GM19238 (cell line): ENCODE results near the gene CRLF1.
A peak's percentile ranks its signal among the peaks of the same experiment; 100 is the strongest.

Source experiments
- DNase-seq: peaks from one replicate; pipeline ENCODE4 v3.0.0; 2011; ENCODE audit warnings: low spot score; ENCODE audit not compliant: insufficient read length

CRLF1 gene

GRCh38 chr19:18636183-18636968 lies 29.8 kb upstream of the CRLF1 start:
- peak; percentile 97 for DNase-seq

DNA sequence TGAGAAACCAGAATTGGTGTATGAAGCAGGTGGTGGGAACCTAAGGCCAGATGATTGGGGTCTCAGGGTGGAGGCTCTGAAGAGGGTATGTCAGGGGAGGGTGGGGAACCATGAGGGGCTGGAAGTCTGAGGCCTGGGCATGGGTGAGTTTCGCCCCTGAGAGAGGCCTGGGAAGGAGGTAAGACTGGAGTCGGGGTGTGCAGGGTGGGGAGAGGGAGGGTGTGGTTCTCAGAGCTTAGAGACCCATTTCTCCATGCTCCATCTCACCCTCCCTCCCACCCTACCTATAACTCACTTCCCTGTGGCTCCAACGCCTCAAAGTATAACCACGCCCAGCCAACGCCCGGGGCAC lies 29.2 kb upstream of the CRLF1 start:
- no peak for DNase-seq

DNA sequence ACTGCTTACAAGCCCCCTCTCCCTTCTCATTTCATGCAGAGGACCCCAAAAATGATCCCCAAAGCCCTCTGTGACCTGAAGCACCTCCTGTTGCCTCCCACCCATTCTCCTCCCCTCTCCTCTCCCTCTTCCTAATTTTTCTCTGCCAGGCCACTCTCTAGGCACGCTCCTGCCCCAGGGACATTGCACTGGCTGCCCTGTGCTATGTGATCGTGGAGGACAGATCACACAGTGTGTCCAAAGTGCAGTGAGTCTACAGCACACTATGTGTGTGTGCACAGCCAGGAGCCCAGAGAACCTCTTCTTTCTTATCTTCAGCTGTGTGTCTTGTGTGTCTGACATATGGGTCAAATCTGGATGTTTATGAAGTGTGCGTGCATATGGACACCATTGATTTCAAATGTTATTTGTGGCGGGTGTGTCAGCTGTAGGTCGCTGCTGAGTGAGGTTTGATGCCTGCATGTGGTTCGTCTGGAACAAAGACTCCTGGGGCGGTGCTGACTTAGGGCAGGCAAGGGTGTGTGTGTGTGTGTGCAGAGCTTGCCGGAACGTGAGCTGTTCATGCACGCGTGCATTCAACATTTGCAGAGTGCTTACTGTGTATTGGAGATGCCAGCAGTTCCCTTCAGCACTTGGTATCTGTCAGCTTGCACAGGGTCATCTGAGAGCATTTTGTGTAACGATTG lies 28.2 kb upstream of the CRLF1 start:
- DNase-seq: no peak

GRCh38 chr19:18633321-18633720 lies 26.7 kb upstream of the CRLF1 start:
- DNase-seq: no peak

GRCh38 chr19:18629166-18630088 lies 22.8 kb upstream of the CRLF1 start:
- DNase-seq: no peak

DNA sequence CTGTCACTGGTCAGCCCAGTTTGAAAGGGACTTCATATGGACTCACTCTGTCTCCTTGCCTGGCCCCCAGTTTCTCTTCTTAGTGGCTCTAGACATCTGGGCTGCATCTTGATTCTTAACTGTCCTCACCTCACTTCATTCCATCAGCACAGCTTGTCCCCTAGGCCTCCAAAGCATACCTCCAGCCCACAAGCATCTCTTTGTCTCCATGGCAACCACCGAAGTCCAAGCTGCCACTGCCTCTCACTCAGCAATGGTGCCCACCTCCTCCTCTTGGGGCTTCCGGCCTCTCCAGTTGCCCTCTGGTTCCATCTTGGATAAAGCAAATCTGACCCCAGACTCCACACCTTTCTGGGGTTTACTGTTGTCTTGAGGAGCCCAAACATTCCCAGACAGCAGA lies 20.3 kb upstream of the CRLF1 start:
- no peak for DNase-seq

- no peak for DNase-seq
These were observed 14.3 kb upstream of the CRLF1 start for GRCh38 chr19:18620902-18621301.

GRCh38 chr19:18620311-18620710 lies 13.7 kb upstream of the CRLF1 start:
- DNase-seq: no peak

GRCh38 chr19:18618236-18618635 lies 11.6 kb upstream of the CRLF1 start:
- no peak for DNase-seq

DNA sequence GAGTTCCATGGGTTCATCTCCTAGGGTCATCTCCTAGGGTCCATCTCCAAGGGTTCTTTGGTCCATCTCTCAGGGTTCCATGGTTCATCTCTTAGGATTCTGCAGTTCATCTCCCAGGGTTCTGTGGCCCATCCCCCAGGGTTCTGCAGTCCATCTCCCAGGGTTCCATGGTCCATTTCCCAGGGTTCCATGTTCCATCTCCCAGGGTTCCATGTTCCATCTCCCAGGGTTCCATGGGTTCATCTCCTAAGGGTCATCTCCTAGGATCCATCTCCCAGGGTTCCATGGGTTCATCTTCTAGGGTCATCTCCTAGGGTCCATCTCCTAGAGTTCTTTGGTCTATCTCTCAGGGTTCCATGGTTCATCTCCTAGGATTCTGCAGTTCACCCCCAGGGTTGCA lies 11.0 kb upstream of the CRLF1 start:
- no peak for DNase-seq

DNA sequence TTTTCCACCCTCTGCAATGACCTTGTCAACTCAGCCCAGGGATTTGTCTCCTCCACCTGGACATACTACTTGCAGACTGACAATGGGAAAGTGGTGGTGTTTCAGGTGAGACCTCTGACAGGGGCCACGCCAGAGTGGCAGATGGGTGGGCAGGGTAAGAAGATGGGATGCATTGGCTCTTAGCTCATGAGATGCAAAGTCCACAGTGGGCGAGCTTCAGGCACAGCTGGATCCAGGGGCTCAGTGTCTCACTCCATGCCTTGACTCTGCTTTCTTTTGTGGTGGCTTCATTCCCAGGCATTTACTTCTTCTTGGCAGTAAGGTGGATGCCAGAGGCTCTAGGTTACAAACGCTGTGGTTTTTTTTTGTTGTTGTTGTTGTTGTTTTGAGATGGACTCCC lies 9.4 kb upstream of the CRLF1 start:
- no peak for DNase-seq

DNA sequence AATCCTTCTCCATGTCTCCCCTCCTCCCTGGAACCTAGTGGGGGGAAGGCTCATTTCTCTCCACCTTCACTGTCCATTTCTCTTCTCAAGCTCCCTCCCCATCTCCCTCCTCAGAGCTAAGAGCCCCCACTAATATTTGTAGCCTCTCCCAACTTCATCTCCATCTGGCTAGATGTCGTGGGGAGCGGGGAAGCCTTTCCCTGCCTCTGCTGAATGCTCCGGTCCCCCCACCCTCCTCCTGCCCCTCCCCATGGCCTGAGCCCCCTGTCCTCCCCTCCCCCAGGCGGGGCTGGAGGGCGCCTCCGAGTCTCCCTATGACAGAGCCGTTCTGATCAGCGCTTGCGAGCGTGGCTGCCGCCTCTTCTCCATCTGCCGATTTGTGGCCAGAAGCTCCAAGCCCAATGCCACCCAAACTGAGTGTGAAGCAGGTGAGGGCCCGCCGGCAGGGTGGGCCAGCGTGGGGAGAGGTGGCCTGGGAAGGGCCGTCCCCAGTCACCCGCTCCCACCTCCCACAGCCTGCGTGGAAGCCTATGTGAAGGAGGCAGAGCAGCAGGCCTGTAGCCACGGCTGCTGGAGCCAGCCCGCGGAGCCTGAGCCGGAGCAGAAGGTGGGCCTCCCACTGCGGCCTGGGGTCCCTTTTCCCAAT lies 7.1 kb upstream of the CRLF1 start:
- DNase-seq: no peak

GRCh38 chr19:18612772-18613588 lies 6.4 kb upstream of the CRLF1 start, which contains the start of gene TMEM59L:
Gene TMEM59L, plus strand, starts transcription at chr19:18612870. Its CDS starts 89 bp downstream, at chr19:18612959.
- no peak for DNase-seq

GRCh38 chr19:18612051-18612771 lies 5.6 kb upstream of the CRLF1 start:
- no peak for DNase-seq

DNA sequence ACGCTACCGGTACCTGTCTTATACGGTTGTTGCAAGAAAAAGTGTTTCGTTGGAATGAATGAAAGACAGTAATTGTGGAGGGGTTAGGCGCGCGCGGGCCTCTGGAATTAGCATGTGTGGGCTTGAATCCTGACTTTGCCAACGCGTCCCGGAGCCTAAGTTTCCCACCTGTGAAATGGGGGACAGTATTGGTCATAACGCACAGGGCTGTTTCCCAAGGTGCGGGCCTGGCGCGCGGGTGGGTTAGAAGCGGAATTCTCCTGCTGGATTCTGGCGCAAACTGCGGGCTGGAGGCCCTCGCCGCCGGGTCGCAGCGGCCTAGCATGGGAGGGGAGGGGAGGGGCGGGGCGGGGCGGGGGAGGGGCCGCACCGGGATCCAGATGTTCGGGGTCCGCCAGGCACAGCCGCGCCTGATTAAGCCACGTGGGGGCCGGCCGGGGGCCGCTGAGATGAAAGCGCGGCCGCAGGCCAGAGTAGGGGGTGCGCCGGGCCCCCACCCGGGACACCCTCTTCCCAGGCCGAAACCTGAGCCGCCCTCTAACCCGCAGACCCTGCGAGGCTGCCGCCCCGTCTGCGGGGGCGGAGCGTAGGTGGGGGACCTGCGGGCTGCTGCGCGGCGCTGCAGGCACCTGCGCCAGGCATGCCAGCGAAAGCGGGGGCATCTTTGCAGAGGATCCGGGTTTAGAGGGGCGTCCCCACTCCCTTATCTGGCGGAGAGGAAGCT lies 4.9 kb upstream of the CRLF1 start:
- no peak for DNase-seq

DNA sequence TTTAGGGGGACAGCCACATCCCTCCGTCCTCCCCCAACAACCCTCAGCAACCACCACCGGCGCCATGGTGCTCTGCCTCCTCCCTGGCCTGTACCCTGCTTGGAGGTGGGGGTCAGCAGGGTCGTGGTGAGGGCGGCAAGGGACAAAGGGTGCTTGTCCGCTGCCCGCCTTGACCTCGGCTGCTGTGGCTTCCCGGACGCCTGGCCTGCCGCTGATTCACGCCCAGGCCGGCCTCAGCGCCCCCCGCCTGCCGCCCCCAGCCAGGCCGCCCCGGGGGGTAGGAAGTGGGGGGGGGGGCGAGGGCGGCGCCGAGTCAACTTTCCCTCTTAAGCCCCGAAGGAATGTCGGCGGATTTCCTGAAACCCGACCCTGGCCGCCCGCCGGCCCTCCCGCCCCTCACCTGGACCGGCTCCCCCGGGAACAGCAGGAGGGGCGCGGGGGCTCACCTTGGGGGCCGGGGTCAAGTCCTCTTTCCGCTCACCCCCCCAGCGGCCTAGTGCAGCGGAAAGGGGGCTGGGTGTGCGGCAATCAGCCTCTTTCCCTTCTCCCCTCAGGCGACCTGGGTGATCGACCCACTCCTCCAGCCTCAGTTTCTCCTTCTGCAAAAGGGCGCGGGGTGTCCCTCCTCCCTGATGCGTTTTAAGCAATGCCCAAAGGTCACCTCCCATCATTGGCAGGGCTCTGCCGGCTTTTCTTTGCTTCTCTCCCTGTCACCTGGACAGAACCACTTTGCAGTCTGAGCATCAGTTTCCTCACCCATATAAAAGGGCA lies 4.1 kb upstream of the CRLF1 start:
- DNase-seq: no peak

- no peak for DNase-seq
These were observed 3.6 kb upstream of the CRLF1 start for GRCh38 chr19:18610245-18610555.

DNA sequence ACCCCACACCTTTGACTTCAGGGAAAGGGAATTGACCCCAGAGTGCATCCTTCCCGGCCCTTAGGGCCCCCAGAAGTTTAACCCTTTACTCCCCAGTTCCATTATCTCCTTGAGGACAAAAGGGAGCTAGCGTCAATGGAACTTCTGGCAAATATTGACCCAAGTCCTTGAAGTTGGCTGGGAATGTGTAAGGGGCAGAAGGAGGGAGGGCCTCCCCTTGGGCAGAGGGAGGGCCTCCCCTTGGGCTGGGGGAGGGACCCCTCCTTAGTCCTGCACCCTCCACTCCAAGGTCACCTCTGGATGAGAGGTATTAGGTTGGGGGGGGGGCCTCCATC lies 3.1 kb upstream of the CRLF1 start:
- DNase-seq: no peak
